ENCODE results near the gene OR4Q2.

Gene OR4Q2

DNA sequence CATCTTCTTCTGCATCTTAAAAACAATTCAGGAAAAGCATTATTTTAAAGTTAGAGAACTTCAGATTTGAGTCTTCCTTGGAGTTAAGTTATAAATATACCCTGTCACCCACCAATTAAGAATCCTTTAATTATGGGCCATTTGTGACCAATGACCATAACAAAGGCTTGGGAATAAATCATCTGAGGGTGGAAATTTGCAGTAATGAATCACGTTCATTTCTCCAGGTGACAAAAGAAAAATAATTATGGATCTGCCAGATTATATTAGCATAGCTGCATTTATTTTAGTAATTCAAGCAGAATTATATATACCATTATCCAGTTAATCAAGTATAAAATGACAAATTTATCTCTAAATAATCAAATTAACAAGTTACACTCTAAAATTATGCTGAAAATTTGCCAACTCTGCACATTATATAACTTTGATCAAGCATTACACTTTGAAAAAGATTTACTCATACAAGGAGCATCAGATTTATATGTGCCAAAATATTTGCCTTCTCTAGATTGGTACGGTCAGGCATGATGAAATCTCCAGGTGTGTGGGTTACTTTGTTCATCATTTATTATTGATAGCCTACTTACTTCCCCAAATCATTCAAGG is 17.4 kb downstream of the OR4Q2 start, which contains the start of gene OR4K14:
Gene OR4K14, minus strand, starts transcription at position 51 of the 609 bp plus-strand sequence. CDS start 4,114 bp downstream, outside the sequence.
- no peak within 1 kb of the TSS for H3K4me3 ChIP-seq (ENCODE audit: low read depth, low read length)
- DNase-seq (ENCODE audit: low read depth): no peak
- TF ChIP-seq CTCF (IDR thresholded peaks at IDR 0.05; ENCODE audit: insufficient read depth, low read depth, low read length, missing control alignments): no peak

DNA sequence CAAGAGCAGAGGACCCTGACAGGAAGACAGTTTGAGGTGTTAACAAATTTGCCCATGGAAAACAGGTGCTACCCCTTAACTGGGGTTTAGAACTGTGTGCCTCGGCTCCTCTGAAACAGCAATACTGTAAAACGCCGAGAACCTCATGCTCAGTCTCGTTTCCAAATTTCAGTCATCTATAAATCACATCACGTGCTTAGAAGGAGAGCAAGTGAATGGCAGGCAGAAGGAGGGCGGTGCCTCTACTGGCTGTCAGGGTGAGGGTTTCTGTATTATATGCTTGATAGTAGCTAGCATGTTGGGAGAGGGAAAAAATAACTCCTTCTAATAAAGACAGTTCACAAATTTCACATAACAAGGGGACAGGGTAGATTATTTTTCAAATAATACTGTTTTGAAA is 29.1 kb downstream of the OR4Q2 start:
- TF ChIP-seq CTCF (IDR thresholded peaks at IDR 0.05; ENCODE audit: insufficient read depth, low read depth, low read length, missing control alignments): no peak
- no peak for DNase-seq (ENCODE audit: low read depth)

DNA sequence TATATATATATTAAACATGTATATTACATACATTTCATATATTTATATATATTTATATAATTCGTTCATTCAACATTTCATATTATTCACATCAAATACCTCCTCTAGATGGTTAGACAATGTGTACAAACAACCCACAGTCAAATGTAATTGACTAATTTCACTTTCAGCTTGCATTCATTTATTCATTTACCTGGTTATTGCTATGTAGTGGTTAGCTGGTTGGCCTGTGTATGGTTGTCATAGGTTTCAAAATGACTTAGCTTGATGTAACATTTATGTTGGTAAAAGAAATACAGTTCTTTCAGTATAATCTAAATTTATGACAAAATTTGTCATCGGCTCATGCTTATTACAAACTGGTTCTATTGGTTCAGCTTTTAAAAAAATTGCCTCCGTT is 33.5 kb downstream of the OR4Q2 start:
- H3K4me3 ChIP-seq (ENCODE audit: low read depth, low read length): no peak overlapping the region
- no peak for DNase-seq (ENCODE audit: low read depth)
- TF ChIP-seq CTCF (IDR thresholded peaks at IDR 0.05; ENCODE audit: insufficient read depth, low read depth, low read length, missing control alignments): no peak

More for the DNA sequence above, 29.1 kb downstream of the OR4Q2 start:
- H3K4me3 ChIP-seq (ENCODE audit: low read depth, low read length): no peak overlapping the region

- no peak within 1 kb of the TSS for H3K4me3 ChIP-seq (ENCODE audit: low read depth, low read length)
- TF ChIP-seq CTCF (IDR thresholded peaks at IDR 0.05; ENCODE audit: insufficient read depth, low read depth, low read length, missing control alignments): no peak
- no peak for DNase-seq (ENCODE audit: low read depth)
Observed at GRCh38 chr14:20035938-20036337, 34.0 kb downstream of the OR4Q2 start, which contains the start of gene OR4K13. Gene OR4K13 (minus strand): TSS chr14:20036038. CDS start chr14:20034758, 1,280 bp downstream.

DNA sequence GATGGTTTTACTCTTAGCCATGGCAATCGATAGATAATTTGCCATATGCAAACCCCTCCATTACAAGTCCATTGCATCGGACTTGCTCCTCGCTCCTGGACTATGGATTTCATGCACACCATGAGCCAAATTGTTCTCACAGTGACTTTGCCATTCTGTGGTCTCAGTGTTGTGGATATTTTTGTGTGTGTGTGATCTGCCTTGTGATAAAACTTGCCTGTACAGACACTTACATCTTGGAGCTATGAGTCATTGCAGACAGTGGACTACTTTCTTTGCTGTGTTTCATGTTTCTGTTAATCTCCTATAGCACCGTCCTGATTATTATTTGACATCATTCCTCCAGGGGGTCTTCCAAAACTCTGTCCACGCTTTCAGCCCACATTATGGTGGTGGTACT is 42.3 kb downstream of the OR4Q2 start:
- H3K4me3 ChIP-seq (ENCODE audit: low read depth, low read length): no peak overlapping the region
- DNase-seq (ENCODE audit: low read depth): no peak
- no peak for TF ChIP-seq CTCF (IDR thresholded peaks at IDR 0.05; ENCODE audit: insufficient read depth, low read depth, low read length, missing control alignments)

DNA sequence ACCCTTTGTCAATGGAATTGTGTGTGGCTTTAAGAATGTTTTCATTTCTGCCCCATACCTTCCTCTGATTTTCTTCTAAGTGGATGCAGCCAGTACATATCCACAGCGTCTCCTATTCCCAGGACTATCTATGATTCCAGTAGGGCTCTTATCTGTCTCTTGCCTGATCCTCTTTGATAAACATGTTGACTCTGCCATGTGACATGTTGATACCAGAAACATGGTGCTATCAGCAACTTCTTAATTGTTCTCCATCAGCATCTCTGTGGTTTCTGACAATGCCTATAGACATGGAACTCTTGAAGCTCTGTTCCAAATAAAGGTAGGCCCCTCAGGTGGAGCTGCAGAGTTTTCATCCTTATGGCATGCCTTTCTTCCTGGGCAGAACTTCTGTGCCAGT is 46.2 kb downstream of the OR4Q2 start:
- no peak for DNase-seq (ENCODE audit: low read depth)
- no peak overlapping the region for H3K4me3 ChIP-seq (ENCODE audit: low read depth, low read length)
- TF ChIP-seq CTCF (IDR thresholded peaks at IDR 0.05; ENCODE audit: insufficient read depth, low read depth, low read length, missing control alignments): no peak

All from GM12865 (cell line).